ENCODE results near the gene RHCE.
"Not testable (repeated sequence)": the region's sequence is repeated elsewhere in the genome, so short reads cannot be mapped to it uniquely, and the experiment has no call there.

RHCE gene

DNA sequence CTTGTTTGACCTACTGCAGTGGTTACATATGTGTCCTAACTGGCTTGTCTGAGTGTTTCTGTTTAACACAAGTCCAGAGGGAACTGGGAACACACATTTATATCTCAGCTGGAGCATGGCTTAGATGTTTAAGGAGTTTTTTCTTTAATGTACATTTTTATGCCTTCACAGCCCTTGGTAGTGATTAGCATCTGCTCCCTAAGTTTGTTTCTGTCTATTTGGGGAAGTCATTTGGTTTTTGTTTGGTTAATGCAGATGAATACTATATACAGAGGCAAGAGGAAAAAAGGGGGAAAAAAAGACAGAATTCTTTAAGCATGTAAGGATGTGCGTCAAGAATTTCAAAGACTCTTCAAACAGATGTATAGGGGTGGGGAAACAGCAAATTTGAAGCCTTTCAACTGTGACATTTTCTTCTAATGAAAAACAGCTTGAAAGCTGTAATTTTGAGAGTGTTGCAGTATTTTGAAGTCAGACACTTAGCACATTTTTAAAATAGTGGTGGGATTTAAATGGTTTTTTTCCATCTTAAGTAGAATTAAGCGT, 25.4 kb upstream of the RHCE start:
- Histone ChIP-seq H2AFZ (ENCODE audit: low read depth, low read length) (no peak overlapping the region), H3K36me3 (ENCODE audit: insufficient read depth, low read length) (peaks cover 25% of the 10 kb centered on the region)

DNA sequence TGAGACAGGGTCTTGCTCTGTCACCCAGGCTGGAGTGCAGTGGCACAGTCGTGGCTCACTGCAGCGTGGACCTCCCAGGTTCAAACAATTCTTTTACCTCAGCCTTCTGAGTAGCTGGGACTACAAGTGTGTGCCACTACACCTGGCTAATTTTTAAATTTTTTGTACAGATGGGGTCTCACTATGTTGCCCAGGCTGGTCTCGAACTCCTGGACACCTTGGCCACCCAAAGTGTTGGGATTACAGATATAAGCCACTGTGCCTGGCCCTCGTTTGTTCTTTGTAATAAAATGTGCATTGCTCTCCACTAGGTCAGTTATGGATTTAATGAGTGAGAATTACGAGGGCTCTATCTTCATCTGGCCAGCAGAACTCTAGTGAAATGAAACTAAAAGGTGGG, 24.0 kb upstream of the RHCE start:
- peaks cover 21% of the 10 kb centered on the region for H3K36me3 ChIP-seq (ENCODE audit: insufficient read depth, low read length)
- not testable (repeated sequence) for H3K4me1 ChIP-seq (ENCODE audit: insufficient read depth, low read length); H2AFZ ChIP-seq (ENCODE audit: low read depth, low read length); H3K9me3 ChIP-seq (ENCODE audit: low read length); H3K27me3 ChIP-seq (ENCODE audit: insufficient read depth, low read length); H3K4me3 ChIP-seq (ENCODE audit: low read length)

More for the DNA sequence above, 25.4 kb upstream of the RHCE start:
- Histone ChIP-seq H3K27me3 (ENCODE audit: insufficient read depth, low read length) (no peaks in the 10 kb centered on the region), H3K4me1 (ENCODE audit: insufficient read depth, low read length) (peaks cover 9% of the 10 kb centered on the region), H3K4me3 (ENCODE audit: low read length) (no peak overlapping the region), H3K9me3 (ENCODE audit: low read length) (no peaks in the 10 kb centered on the region)

DNA sequence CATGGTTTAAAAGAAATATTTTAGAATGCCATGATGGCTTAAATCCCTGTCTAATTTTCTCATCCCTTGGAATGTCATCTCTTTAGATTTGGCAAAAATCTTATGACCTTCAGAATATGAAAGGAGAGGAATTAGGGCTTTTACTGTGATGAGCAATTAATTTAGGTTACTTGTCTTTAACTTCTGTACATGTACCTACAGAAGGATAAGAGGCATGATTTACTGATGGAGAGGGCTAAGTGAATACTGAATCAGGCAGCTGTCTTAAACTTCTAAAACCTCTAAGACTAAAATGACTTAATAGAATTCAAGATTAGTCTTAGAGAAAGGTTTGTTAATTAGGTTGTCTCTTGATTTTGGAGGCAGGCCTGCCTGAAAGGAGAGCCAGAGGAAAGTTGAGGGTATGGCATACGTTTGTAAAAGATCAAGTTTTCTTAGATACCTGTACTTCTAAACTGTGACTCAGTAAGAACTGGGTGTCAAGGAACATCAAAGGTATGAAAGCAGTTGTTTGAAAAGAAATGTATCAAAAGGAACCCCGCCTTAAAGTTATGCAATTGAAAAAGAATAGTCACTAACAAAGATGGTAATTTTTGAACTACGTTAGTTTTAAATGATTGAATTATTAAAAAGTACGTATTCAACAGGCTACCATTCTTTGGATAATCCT, 22.5 kb upstream of the RHCE start:
- no peak overlapping the region for H3K4me3 ChIP-seq (ENCODE audit: low read length)
- no peaks in the 10 kb centered on the region for H3K27me3 ChIP-seq (ENCODE audit: insufficient read depth, low read length)
- H2AFZ ChIP-seq (ENCODE audit: low read depth, low read length) = no peak overlapping the region

DNA sequence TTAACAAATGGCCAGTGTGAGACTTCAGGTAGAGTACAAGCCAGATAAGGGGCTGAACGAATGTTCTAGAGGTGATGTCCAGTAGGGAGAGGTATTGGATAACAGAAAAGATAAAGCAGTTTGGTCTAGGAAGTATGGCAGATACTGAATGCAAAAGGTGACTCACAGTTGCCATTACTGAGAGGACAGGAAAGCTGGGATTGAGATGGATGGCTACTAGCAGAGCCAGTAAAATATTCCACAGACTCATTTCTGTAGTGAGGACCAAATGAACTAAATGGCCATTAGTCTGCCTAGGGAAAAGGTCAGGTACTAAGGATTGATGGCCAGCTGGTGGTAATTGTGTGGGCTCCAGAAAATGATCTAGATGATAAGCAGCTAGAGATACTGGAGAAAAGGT, 21.6 kb upstream of the RHCE start:
- Histone ChIP-seq H3K36me3 (ENCODE audit: insufficient read depth, low read length) (peaks cover 2% of the 10 kb centered on the region), H3K27me3 (ENCODE audit: insufficient read depth, low read length) (no peaks in the 10 kb centered on the region), H2AFZ (ENCODE audit: low read depth, low read length) (no peak overlapping the region), H3K4me1 (ENCODE audit: insufficient read depth, low read length) (peaks cover 9% of the 10 kb centered on the region), H3K9me3 (ENCODE audit: low read length) (no peaks in the 10 kb centered on the region), H3K4me3 (ENCODE audit: low read length) (no peak overlapping the region)

More for the DNA sequence above, 22.5 kb upstream of the RHCE start:
- Histone ChIP-seq H3K9me3 (ENCODE audit: low read length) (no peaks in the 10 kb centered on the region), H3K36me3 (ENCODE audit: insufficient read depth, low read length) (peaks cover 9% of the 10 kb centered on the region), H3K4me1 (ENCODE audit: insufficient read depth, low read length) (peaks cover 9% of the 10 kb centered on the region)

DNA sequence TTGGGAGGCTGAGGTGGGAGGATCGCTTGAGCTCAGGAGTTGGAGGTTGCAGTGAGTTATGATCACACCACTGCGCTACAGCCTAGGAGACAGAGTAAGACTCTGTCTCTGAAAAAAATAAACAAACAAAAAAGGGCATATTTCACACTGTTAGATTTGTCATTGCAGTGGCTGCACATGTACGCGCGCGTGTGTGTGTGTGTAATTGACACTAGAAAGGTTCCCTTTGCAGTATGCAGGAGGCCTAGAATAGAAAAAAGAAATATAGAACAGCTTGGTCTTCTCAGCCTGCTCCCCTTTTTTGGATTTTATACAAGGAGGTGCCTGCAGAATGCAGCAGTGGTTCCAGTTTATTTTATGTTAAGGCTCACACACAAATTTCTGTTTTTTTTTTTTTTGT, 18.7 kb upstream of the RHCE start:
- no peak overlapping the region for H2AFZ ChIP-seq (ENCODE audit: low read depth, low read length)
- no peaks in the 10 kb centered on the region for H3K27me3 ChIP-seq (ENCODE audit: insufficient read depth, low read length)
- H3K4me3 ChIP-seq (ENCODE audit: low read length) = no peak overlapping the region
- peaks cover 5% of the 10 kb centered on the region for H3K4me1 ChIP-seq (ENCODE audit: insufficient read depth, low read length)
- no peaks in the 10 kb centered on the region for H3K9me3 ChIP-seq (ENCODE audit: low read length)
- H3K36me3 ChIP-seq (ENCODE audit: insufficient read depth, low read length) = no peaks in the 10 kb centered on the region

DNA sequence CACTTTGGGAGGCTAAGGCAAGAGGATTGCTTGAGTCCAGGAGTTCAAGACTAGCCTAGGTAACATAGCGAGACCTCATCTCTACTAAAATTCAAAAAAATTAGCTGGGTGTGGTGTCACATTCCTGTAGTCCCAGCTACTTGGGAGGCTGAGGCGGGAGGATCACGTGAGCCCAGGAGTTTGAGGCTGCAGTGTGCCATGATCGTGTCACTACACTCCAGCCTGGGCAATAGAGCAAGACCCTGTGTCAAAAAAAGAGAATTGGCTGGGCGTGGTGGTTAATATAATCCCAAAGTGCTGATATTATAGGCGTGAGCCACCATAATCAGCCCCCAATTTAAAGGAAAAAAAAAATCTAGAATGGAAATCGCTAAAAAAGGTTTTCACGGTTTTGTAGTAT, 17.0 kb upstream of the RHCE start:
- H3K4me1 ChIP-seq (ENCODE audit: insufficient read depth, low read length) = peaks cover 13% of the 10 kb centered on the region
- no peaks in the 10 kb centered on the region for H3K27me3 ChIP-seq (ENCODE audit: insufficient read depth, low read length)
- H3K9me3 ChIP-seq (ENCODE audit: low read length) = no peaks in the 10 kb centered on the region
- H3K4me3 ChIP-seq (ENCODE audit: low read length) = no peak overlapping the region
- no peaks in the 10 kb centered on the region for H3K36me3 ChIP-seq (ENCODE audit: insufficient read depth, low read length)
- H2AFZ ChIP-seq (ENCODE audit: low read depth, low read length) = no peak overlapping the region

DNA sequence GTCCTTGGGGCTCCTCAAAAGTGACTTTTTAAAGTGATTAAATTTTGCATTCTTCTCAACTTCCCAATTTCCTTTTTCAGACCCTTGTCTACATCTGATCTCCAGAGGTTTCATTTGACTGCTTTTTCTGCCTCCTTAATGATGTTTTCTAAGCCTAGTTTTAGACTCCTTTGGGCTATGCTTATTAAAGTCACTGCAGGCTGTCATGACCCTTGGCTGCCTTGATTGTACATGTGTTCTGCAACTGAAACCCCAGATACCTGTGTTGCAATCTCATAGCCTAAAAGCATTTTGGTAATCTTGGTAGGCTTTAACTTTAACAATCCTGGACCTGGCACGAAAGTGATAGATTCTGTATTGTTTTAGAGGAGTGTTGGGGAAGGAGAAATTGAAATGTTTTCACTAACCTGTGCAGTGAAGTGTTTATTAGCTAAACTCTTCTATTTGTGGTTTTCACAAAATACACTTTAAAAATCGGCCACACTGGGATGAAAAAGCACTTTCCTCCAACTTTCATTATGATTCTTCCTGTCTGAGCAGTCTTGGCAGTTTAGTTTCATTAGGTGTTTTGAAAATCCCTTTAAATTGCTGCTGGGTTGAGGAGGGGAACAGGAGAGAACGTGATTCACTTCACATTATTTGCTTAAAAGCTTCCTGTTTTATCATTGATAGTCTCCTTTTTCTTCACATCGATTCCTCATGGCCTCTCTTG, 14.9 kb upstream of the RHCE start:
- H3K4me3 ChIP-seq (ENCODE audit: low read length) = no peak overlapping the region
- H3K36me3 ChIP-seq (ENCODE audit: insufficient read depth, low read length) = no peaks in the 10 kb centered on the region
- H2AFZ ChIP-seq (ENCODE audit: low read depth, low read length) = no peak overlapping the region
- H3K9me3 ChIP-seq (ENCODE audit: low read length) = no peaks in the 10 kb centered on the region
- H3K27me3 ChIP-seq (ENCODE audit: insufficient read depth, low read length) = no peaks in the 10 kb centered on the region
- H3K4me1 ChIP-seq (ENCODE audit: insufficient read depth, low read length) = peaks cover 21% of the 10 kb centered on the region

DNA sequence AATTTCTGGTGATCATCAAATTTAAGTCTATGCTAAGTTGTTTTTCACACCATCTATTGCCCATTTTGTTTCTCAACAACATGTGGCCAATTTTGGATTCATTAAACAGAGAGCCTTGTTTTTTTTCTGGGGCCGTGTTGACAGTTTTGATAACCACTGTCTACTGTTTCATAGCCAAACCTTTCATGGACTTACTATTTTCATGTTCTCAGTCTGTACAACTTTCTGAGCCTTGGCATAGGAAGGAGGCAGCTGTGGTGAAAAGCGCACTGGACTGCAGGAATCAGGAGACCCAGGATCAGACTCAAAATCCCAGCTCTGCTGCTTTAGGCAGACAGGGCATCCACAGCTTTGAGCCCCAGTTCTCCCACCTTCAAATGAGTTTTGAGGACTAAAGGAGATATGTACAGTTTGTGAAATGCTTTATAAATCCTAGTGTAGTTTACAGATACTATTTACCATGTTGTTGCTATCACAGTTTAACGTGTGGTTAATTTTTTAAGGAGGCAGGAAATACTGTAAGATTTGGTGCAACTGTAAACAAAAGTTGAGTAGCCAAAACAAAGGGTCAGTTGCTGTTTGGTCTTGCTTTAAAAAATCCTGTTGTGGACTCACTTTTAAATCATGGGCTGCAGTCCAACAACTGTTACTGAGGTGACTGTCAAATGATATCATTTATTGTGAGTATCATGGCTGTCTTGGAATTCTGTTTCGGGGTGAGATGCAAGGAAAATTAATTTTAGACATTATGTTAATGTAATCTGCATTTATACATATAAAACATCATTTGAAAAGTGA, 13.0 kb upstream of the RHCE start:
- H3K4me3 ChIP-seq (ENCODE audit: low read length) = no peak overlapping the region
- no peaks in the 10 kb centered on the region for H3K27me3 ChIP-seq (ENCODE audit: insufficient read depth, low read length)
- no peaks in the 10 kb centered on the region for H3K36me3 ChIP-seq (ENCODE audit: insufficient read depth, low read length)
- no peak overlapping the region for H2AFZ ChIP-seq (ENCODE audit: low read depth, low read length)
- H3K9me3 ChIP-seq (ENCODE audit: low read length) = no peaks in the 10 kb centered on the region
- peaks cover 21% of the 10 kb centered on the region for H3K4me1 ChIP-seq (ENCODE audit: insufficient read depth, low read length)

DNA sequence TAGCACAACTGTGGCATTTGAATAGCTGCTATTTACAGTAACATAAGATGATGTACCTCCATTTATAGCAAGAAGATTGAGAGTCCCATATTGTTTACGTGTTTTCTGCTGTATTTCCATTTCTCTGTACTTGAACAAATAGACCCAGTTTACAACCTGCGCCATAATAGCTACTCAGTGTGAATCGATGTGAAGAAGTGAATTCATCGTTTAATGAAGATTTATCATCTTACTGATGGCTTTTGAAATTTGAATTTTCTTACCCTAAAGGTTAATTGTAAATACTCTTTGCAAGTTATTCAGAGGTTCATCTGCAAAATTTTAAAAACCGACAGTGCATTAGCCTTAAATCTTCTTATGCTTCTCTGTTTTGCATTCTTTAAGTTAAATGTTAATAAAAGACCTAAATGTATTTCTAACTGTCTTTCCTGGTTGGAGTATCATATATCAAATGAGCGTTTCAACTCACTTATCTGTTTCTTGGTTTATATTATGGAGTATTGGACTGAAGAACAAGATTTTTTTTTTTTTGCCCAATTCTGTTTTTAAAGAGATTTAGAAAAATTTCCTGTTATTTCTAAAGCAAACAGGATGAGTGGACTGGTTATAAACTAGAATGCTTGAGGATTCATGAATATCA, 12.2 kb upstream of the RHCE start:
- H3K27me3 ChIP-seq (ENCODE audit: insufficient read depth, low read length) = no peaks in the 10 kb centered on the region
- H3K4me3 ChIP-seq (ENCODE audit: low read length) = peak overlapping the region; percentile 81
- no peaks in the 10 kb centered on the region for H3K9me3 ChIP-seq (ENCODE audit: low read length)
- peaks cover 21% of the 10 kb centered on the region for H3K4me1 ChIP-seq (ENCODE audit: insufficient read depth, low read length)
- H3K36me3 ChIP-seq (ENCODE audit: insufficient read depth, low read length) = no peaks in the 10 kb centered on the region
- no peak overlapping the region for H2AFZ ChIP-seq (ENCODE audit: low read depth, low read length)

DNA sequence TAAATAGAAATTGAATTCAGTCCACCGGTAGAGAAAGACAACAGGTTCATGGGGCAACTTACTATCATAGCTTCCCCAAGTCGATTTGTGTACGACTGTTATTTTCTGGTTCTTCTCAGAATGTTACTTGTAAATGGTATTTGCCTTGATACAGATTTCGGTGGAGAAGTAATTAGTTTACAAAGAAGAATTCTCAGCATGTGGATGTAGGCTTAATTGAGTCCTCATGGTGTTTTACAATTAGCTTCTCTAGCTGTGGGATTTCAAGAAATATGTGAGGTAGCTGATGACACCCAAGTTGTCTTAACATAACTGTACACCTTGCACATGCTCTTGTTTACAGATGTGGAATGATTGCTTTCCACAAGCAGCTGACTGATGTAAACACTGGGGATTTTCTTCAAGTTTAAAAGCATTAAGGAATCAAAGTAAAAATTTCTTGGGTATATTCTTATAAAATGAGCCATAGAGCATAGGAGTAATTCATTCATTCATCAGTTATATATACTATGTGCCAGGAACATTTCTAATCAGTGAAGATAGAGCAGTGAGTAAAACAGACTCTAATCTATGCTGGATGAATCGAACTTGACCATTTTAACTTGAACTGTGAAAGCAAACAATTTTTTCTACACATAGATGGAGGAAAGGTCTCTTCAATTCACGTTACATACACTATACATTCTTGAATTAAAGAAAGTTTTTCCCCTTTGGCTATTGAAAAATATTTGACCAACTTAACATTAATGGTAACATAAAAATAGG, 11.5 kb upstream of the RHCE start:
- Histone ChIP-seq H3K9me3 (ENCODE audit: low read length) (no peaks in the 10 kb centered on the region), H3K4me3 (ENCODE audit: low read length) (peak overlapping the region; percentile 81), H3K36me3 (ENCODE audit: insufficient read depth, low read length) (no peaks in the 10 kb centered on the region), H3K4me1 (ENCODE audit: insufficient read depth, low read length) (peaks cover 21% of the 10 kb centered on the region), H2AFZ (ENCODE audit: low read depth, low read length) (no peak overlapping the region), H3K27me3 (ENCODE audit: insufficient read depth, low read length) (no peaks in the 10 kb centered on the region)

DNA sequence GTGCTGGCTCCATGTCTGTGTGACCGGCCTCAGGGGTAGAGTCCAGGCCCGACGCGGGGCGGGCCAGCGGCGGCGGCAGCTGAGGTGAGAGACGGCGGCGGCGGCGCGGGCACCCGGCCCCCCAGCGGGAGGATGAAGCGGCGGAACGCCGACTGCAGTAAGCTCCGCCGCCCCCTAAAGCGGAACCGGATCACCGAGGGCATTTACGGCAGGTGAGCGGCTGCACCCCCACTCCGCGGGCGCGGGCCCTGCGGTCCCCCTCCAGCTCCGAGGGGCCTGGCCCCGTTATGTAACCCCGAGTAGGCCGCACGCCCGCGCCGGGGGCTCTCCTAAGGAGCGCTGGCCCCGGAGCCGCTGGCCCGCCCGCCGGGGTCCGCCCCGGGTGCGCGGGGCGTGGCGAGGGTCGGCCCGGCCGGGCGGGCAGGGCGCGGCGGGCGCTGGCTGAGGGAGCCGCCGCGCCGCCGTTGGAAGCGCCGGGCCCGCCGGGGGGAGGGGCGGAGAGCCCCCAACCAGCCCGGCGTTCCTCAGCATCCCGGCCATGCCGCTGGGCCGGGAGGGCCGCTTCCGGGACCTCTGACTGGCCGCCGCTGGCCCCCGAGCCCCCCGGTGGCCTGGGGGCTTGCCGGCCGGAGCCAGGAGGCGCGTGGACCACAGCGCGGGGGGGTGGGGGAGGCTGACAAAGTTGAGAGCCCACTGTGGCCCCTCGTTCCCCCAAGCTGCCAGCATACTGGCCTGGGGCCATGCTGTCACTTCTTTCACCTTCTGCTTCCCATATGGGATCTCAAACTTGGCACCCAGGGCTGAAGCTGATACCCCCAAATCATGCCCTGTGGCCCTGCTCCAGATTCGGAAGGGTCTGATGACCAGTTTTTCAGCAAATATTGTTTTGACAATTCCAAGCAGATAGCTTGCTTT, 10.6 kb upstream of the RHCE start:
- no peaks in the 10 kb centered on the region for H3K27me3 ChIP-seq (ENCODE audit: insufficient read depth, low read length)
- peaks cover 21% of the 10 kb centered on the region for H3K4me1 ChIP-seq (ENCODE audit: insufficient read depth, low read length)
- H3K36me3 ChIP-seq (ENCODE audit: insufficient read depth, low read length) = no peaks in the 10 kb centered on the region
- H3K4me3 ChIP-seq (ENCODE audit: low read length) = peak overlapping the region; percentile 81
- H3K9me3 ChIP-seq (ENCODE audit: low read length) = no peaks in the 10 kb centered on the region
- peak overlapping the region; percentile 98 for H2AFZ ChIP-seq (ENCODE audit: low read depth, low read length)
